GM08714 (cell line): Measurements from ENCODE around the gene ADI1.
"Not testable (repeated sequence)": the region's sequence is repeated elsewhere in the genome, so short reads cannot be mapped to it uniquely, and the experiment has no call there.

Experiments
- H3K4me3 ChIP-seq: fragments of 200-500 bp; sonication (Bioruptor generic); 2 replicates; pipeline ENCODE4 v1.5.1; 2014; ENCODE audit warnings: mild to moderate bottlenecking, low read length, inconsistent platforms
- ZNF274 ChIP-seq: IDR thresholded peaks from 2 replicates; pipeline ENCODE4 v1.6.1; 2012; ENCODE audit warnings: mild to moderate bottlenecking, low read depth, low read length

ADI1 gene

DNA sequence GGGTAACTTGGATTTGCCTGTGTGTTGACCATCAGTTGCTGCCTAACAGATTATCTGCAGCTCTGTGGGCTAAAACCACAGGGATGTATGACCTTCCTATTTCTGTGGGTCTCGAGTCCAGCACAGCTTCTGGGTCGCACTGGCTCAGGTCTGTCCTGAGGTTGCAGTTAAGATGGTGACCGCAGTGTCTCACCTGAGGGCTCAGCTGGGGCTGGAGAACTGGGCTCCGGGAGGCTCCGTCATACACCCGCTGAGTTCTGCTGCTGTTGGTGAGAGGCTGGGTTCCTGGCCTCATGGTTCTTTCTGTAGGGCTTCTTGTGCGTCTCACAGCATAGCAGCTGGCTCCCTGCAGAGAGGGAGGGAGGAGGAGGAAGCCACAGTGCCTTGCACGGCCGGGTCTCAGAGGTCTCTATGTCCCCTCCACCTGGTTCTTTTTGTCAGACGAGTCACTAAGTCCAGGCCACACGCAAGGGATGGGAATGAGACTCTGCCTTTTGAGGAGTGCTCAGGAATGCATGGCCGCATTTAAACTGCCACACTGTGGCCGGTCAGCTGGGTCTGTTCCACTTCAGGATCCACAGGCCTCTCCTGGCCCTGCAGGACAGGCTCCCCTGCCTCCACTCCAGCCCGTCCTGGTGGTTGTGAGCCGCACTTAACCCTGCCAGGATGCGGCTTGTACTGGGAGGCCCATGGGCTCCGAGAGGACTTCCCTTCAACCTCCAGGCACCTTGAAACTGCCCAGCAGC, 67.2 kb downstream of the ADI1 start:
- no peak for TF ChIP-seq ZNF274
- no peak overlapping the region for H3K4me3 ChIP-seq

DNA sequence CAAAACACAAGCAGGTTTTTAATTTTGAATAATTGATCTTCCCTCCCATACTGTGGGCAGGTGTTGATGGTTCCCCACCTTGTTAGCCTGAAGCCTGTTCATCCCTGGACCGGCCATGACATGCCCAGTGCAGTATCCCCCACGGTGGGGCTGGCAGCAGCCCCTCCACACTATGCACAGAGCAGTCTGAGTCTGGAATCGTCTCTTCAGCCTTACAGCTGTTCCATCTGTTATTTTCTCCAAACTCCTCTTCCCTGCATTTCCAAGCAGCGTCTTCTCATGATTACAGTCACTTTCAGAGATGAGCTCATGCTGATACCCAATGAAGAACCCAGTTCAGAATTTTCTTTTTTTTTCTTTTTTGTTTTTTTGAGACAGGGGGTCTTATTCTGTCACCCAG, 68.2 kb downstream of the ADI1 start:
- TF ChIP-seq ZNF274 = no peak
- no peak overlapping the region for H3K4me3 ChIP-seq

DNA sequence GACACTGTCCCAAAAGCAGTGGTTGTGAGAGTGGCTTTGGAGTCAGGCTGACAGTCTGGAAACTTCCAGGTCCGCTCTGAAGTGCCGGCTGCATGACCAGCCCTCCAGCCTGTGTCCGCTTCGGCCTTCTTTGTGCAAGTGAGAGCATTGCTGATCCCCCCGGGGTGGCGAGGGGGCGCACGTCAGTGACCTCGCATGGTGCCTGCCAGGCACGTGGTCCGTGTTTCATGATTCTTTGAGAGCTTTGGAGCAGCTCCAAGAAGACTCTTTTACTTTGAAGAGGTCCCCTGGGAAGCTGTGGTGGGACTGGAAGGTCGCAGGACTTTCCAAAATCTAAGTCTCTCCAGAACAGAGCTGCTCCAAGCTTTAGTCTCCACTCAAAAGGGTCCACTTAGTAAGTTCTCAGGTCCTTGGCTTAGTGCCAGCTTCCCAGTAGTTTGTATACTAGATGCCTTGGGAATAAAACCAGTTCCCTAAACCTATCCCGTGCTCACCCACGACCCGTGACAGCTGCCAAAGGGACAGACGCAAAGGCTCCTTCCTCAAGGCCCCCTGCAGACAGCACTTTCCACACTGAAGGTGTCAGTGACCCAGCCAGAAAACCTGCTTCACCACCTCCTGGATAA, 68.8 kb downstream of the ADI1 start:
- H3K4me3 ChIP-seq = no peak overlapping the region
- TF ChIP-seq ZNF274 = no peak

DNA sequence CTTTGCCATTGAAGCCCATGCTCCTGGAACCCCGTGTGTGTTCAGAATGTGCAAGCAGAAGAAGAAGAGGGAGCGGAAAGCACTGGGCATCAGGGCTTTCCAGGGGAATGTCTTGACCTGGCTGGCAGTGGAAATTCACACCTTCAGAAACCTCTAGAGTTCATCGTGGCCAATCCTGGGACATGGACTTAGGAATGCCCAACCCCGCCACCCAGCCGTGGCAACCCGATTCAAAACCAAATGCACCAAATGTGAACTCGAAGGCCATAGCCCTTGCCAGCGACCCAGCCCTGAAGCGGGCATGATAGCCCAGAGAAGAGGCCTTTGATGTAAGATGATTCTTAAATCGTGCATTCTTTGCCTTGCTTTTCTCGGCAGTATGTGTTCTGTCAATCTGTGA, 69.4 kb downstream of the ADI1 start:
- TF ChIP-seq ZNF274 = no peak
- H3K4me3 ChIP-seq = no peak overlapping the region

DNA sequence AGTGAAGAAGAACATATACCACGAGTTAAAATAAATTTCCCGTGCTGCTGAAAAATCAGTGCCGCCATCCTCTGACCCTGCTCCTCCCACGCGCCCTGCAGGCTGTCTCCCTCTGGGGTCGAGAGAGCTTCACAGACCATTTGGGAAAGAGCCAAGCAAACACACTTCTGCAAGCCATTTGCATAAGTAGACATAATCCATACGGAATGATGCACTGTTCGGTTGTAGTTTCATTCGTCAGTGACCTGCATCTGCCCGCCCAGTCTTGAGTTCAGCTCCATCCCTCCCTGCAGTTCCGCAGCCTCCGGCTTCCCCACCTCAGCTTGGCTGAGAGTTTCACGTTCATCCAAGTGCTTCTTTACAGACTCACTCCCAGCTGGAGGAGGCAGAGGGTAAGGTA, 70.2 kb downstream of the ADI1 start:
- no peak overlapping the region for H3K4me3 ChIP-seq
- no peak for TF ChIP-seq ZNF274

DNA sequence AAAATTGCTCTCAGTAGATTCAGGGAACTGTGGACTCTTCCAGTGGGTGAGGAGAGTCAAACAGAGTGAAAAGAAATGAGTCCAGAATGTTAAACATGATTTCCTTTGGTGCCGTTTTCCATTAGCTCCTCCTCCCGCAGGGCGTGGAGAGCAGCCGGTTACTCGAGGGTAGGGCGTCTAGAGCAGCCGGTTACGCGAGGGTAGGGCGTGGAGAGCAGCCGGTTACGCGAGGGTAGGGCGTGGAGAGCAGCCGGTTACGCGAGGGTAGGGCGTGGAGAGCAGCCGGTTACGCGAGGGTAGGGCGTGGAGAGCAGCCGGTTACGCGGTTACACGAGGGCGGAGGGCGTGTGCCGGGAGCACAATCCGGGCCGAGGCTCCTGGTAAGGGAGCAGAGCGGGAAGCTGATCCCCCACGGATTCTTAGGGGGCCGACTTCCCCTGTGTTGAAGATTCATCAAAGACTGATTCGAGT, 70.9 kb downstream of the ADI1 start:
- H3K4me3 ChIP-seq = not testable (repeated sequence)

DNA sequence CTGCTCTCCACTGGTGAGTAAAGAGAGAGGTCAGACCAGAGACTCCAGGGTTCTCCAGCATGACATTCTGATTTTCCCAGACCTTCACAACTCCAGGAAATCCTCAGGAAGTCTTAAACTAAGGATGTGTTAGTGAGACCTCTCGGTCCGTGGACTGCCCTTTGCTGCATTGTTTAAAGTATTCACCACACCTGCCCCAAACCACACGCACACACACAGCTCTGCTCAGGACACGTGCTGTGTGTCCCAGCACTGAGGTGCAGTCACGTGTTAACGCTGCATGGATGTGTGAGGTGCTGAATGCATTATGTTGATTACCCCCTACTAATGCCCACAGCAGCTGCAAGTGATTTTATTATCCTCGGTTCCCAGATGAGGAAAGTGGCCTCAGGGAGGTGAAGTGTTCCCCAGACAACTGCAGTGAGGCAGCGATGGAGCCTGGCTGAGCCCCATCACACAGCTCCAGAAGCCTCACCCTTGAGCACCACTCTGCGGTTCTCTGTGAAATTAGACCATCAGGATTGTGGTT, 71.5 kb downstream of the ADI1 start:
- no peak for TF ChIP-seq ZNF274
- no peak overlapping the region for H3K4me3 ChIP-seq
